ENCODE measurements around the gene PLD1. TPM values are rescaled to one million over a fixed set of nuclear protein-coding genes. Genes with fewer than 3 reads are reported as not detected.

The PLD1 gene
- total and polyA plus RNA-seq, 10 of the 15 experiments (the other 5 are each of a cell fraction or from before 2014, with no cell fraction given): 2.9 to 108 (median 3.6) TPM

DNA sequence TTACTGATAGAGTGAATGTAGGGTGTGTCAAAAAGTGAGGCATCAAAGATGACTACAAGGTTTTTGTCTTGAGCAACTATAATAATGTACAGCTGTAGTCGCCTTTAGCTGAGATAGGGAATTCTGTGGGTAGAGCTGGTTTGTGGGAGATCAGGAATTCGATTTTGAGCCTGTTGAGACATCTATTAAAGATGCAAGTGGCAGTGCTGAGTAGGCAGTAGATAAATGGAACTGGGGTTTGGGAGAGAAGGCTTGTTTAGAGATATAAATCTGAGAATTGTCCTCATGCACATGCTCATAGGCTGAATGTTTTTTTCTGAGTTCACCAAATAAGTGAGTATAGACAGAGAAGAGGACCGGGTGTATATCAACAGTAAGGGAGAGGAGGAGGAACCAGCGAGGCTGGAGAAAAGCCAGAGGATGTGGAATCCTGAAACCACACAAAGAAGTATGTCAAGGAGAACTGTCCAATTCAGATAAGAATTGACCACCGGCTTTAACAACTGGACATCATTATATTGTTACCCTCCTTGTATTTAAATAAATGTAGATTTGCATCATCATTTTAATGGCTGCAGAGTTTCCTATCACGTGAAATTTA is 204.0 kb downstream of the PLD1 start:
- no TSS peak for BruUV-seq (replicated peaks)

DNA sequence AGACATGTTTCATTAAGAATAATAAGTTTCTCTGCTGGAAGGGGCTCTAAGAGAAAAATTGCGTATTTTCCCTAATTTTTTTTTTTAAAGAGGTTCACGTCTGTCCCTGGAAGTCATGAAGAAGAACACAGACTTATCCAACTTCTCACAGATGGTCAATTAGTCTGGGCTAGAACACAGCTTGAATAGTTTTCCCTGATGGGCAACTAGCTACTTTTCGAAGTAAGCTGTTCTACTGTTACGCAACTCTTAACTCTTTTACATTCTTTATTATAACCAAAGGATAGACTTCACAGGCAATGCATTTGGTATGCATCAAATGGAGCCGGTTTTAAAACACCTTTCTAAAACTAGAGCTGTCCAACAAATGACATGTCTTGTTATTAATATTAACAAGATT is 205.9 kb downstream of the PLD1 start:
- FAIRE-seq (no peak), ATAC-seq (no peak), DNase-seq (ENCODE audit: low read depth, low spot score) (no peak)
- Histone ChIP-seq H3K36me3 (ENCODE audit: control insufficient read depth in 2 of 2, insufficient read depth in 2 of 2, low read length in 1 of 2) (no peaks in the 10 kb centered on the region), H3K4me1 (ENCODE audit: control insufficient read depth, insufficient read depth, low read length) (no peaks in the 10 kb centered on the region), H3K9me3 (replicated peaks; ENCODE audit: control insufficient read depth, insufficient read depth, low read length) (no peaks in the 10 kb centered on the region), H3K9ac (ENCODE audit: control insufficient read depth, insufficient read depth, low read length) (no peak overlapping the region), H3K27me3 (replicated peaks in 1 of 2; ENCODE audit: control insufficient read depth in 2 of 2, insufficient read depth in 2 of 2, low read length in 1 of 2) (no peaks in the 10 kb centered on the region; a peak in 1 of 4 replicates), H3K27ac (ENCODE audit: control insufficient read depth, insufficient read depth) (no peak overlapping the region), H2AFZ (ENCODE audit: control insufficient read depth, low read depth, low read length) (no peak overlapping the region), H3K79me2 (ENCODE audit: control insufficient read depth, insufficient read depth, low read length) (no peaks in the 10 kb centered on the region), H3K4me3 (no peak overlapping the region), H3K4me2 (ENCODE audit: control insufficient read depth, insufficient read depth) (no peak overlapping the region), H4K20me1 (ENCODE audit: control insufficient read depth, insufficient read depth) (no peaks in the 10 kb centered on the region)
- SMC1A ChIA-PET (ENCODE audit: uncharacterized antibody, unreplicated experiment): interaction anchor here (0.6 to 2.3 kb wide), 9 partner anchors 10 to 462 kb away, joined by 3 to 8 read pairs (median 3); no protein-coding TSS in a partner anchor
- RAD21 ChIA-PET (ENCODE audit: unreplicated experiment): interaction anchor here (0.9 to 1.2 kb wide), 2 partner anchors 9 to 226 kb away, joined by 3 to 4 read pairs; no protein-coding TSS in a partner anchor
- CTCF ChIA-PET: interaction anchor here (0.7 to 5.9 kb wide), 4 partner anchors 11 to 225 kb away, joined by 3 to 37 read pairs (median 8); no protein-coding TSS in a partner anchor
- WGBS (ENCODE audit: insufficient coverage, insufficient replicate concordance, low lambda C conversion rate, missing lambda C conversion rate): 53% methylated on average over 5 of the region's 5 CpGs
- no TSS peak for BruUV-seq (replicated peaks)
- in situ Hi-C loops (cut with MboI) (no loop called here), intact Hi-C loops (cut with micrococcal nuclease; ENCODE audit: unreplicated experiment) (no loop called here)
- POLR2A ChIA-PET: no interaction called here
- TF ChIP-seq, protein P1, sequence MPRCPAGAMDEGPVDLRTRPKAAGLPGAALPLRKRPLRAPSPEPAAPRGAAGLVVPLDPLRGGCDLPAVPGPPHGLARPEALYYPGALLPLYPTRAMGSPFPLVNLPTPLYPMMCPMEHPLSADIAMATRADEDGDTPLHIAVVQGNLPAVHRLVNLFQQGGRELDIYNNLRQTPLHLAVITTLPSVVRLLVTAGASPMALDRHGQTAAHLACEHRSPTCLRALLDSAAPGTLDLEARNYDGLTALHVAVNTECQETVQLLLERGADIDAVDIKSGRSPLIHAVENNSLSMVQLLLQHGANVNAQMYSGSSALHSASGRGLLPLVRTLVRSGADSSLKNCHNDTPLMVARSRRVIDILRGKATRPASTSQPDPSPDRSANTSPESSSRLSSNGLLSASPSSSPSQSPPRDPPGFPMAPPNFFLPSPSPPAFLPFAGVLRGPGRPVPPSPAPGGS (IDR thresholded peaks at IDR 0.05; ENCODE audit: borderline replicate concordance, insufficient read depth, low read depth, low read length, poor library complexity, severe bottlenecking): no peak
- TF ChIP-seq WRNIP1 (IDR thresholded peaks at IDR 0.05; ENCODE audit: borderline replicate concordance, low read depth, low read length) (no peak), YY1 (IDR thresholded peaks at IDR 0.05; ENCODE audit: low read depth, low read length) (no peak), SREBF2 (IDR thresholded peaks at IDR 0.05; ENCODE audit: low read length) (no peak), CREM (IDR thresholded peaks at IDR 0.05; ENCODE audit: low read depth) (no peak), MYC (IDR thresholded peaks at IDR 0.05; ENCODE audit: insufficient read depth, insufficient read length, insufficient replicate concordance, low read length, severe bottlenecking) (no peak), NFXL1 (IDR thresholded peaks at IDR 0.05; ENCODE audit: borderline replicate concordance) (no peak), GATAD2B (conservative IDR thresholded peaks at IDR 0.05; ENCODE audit: low read depth) (no peak), RCOR1 (conservative IDR thresholded peaks at IDR 0.05; ENCODE audit: low read depth, low read length) (no peak)
- TF ChIP-seq, protein P2, sequence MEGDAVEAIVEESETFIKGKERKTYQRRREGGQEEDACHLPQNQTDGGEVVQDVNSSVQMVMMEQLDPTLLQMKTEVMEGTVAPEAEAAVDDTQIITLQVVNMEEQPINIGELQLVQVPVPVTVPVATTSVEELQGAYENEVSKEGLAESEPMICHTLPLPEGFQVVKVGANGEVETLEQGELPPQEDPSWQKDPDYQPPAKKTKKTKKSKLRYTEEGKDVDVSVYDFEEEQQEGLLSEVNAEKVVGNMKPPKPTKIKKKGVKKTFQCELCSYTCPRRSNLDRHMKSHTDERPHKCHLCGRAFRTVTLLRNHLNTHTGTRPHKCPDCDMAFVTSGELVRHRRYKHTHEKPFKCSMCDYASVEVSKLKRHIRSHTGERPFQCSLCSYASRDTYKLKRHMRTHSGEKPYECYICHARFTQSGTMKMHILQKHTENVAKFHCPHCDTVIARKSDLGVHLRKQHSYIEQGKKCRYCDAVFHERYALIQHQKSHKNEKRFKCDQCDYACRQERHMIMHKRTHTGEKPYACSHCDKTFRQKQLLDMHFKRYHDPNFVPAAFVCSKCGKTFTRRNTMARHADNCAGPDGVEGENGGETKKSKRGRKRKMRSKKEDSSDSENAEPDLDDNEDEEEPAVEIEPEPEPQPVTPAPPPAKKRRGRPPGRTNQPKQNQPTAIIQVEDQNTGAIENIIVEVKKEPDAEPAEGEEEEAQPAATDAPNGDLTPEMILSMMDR (IDR thresholded peaks at IDR 0.05 in 2 of 3, conservative IDR thresholded peaks at IDR 0.05 in 1 of 3; ENCODE audit: control insufficient read depth in 2 of 3, extremely low read depth in 1 of 3, insufficient read depth in 1 of 3, low read depth in 3 of 3, low read length in 3 of 3): no peak

More for the DNA sequence above, 204.0 kb downstream of the PLD1 start:
- Histone ChIP-seq H3K36me3 (ENCODE audit: control insufficient read depth in 2 of 2, insufficient read depth in 2 of 2, low read length in 1 of 2) (no peaks in the 10 kb centered on the region), H3K27ac (ENCODE audit: control insufficient read depth, insufficient read depth) (no peak overlapping the region), H3K4me3 (no peak overlapping the region), H3K4me1 (ENCODE audit: control insufficient read depth, insufficient read depth, low read length) (no peaks in the 10 kb centered on the region), H3K9ac (ENCODE audit: control insufficient read depth, insufficient read depth, low read length) (no peak overlapping the region), H3K4me2 (ENCODE audit: control insufficient read depth, insufficient read depth) (no peak overlapping the region), H3K79me2 (ENCODE audit: control insufficient read depth, insufficient read depth, low read length) (no peaks in the 10 kb centered on the region), H4K20me1 (ENCODE audit: control insufficient read depth, insufficient read depth) (no peaks in the 10 kb centered on the region), H2AFZ (ENCODE audit: control insufficient read depth, low read depth, low read length) (no peak overlapping the region), H3K9me3 (replicated peaks; ENCODE audit: control insufficient read depth, insufficient read depth, low read length) (no peaks in the 10 kb centered on the region), H3K27me3 (replicated peaks in 1 of 2; ENCODE audit: control insufficient read depth in 2 of 2, insufficient read depth in 2 of 2, low read length in 1 of 2) (no peaks in the 10 kb centered on the region; a peak in 1 of 4 replicates)
- no peak for DNase-seq (ENCODE audit: low read depth, low spot score)
- intact Hi-C loops (cut with micrococcal nuclease; ENCODE audit: unreplicated experiment): no loop called here
- no peak for FAIRE-seq
- CTCF ChIA-PET: interaction anchor here (5.9 kb wide), 1 partner anchor 9 kb away, joined by 37 read pairs; no protein-coding TSS in a partner anchor
- TF ChIP-seq MYB (IDR thresholded peaks at IDR 0.05; ENCODE audit: borderline replicate concordance, low read depth, low read length) (no peak), IRF4 (IDR thresholded peaks at IDR 0.05; ENCODE audit: low read depth, low read length) (no peak), KLF5 (IDR thresholded peaks at IDR 0.05; ENCODE audit: partially characterized antibody) (no peak), POLR2A (IDR thresholded peaks at IDR 0.05; ENCODE audit: low read depth, low read length) (no peak), EZH2 (IDR thresholded peaks at IDR 0.05; ENCODE audit: borderline replicate concordance, control insufficient read depth, low read depth, low read length) (no peak), HDAC2 (IDR thresholded peaks at IDR 0.05) (no peak), EED (IDR thresholded peaks at IDR 0.05; ENCODE audit: low read depth) (no peak), SPI1 (IDR thresholded peaks at IDR 0.05; ENCODE audit: borderline replicate concordance, insufficient read depth, low read depth, low read length) (no peak)
- WGBS (ENCODE audit: insufficient coverage, insufficient replicate concordance, low lambda C conversion rate, missing lambda C conversion rate): 2% methylated on average over 6 of the region's 6 CpGs
- RAD21 ChIA-PET (ENCODE audit: unreplicated experiment): no interaction called here
- SMC1A ChIA-PET (ENCODE audit: uncharacterized antibody, unreplicated experiment): interaction anchor here (1.5 to 2.3 kb wide), 3 partner anchors 223 to 641 kb away, joined by 4 to 5 read pairs (median 4); no protein-coding TSS in a partner anchor
- POLR2A ChIA-PET: no interaction called here
- no peak for ATAC-seq
- in situ Hi-C loops (cut with MboI): no loop called here

All from GM12878 (cell line).